NCI-H526 (cell line): ENCODE measurements around the gene FXR2.
"Not testable (repeated sequence)": the region's sequence is repeated elsewhere in the genome, so short reads cannot be mapped to it uniquely, and the experiment has no call there.

Experiments
- DNase-seq, 2 experiments: peaks; one replicate each; lab custom pipeline; 2025; lab: John Stamatoyannopoulos, UW

Gene FXR2

GRCh38 chr17:7629939-7630571, 15.4 kb upstream of the FXR2 start, which contains the start of gene SHBG:
Gene SHBG (plus strand): TSS chr17:7630135. CDS start chr17:7630173, 38 bp downstream.
- DNase-seq = no peak

- peak; percentile 43 to 84 for DNase-seq
Observed at GRCh38 chr17:7627250-7628121, 12.8 kb upstream of the FXR2 start, which contains the start of gene SAT2. Gene SAT2 (minus strand): TSS chr17:7627821. CDS start chr17:7627635, 186 bp downstream.

- DNase-seq = no peak
Observed at GRCh38 chr17:7626956-7627249, 12.2 kb upstream of the FXR2 start.

- no peak for DNase-seq
Observed at GRCh38 chr17:7626307-7626706, 11.6 kb upstream of the FXR2 start.

GRCh38 chr17:7625749-7626148, 11.1 kb upstream of the FXR2 start:
- DNase-seq = not testable (repeated sequence)

GRCh38 chr17:7623661-7624060, 9.0 kb upstream of the FXR2 start:
- no peak for DNase-seq

GRCh38 chr17:7620835-7621234, 6.1 kb upstream of the FXR2 start:
- no peak for DNase-seq

GRCh38 chr17:7618608-7619007, 3.9 kb upstream of the FXR2 start:
- no peak for DNase-seq

- no peak for DNase-seq
Observed at GRCh38 chr17:7615265-7615747, 609 bp upstream of the FXR2 start.

- no peak for DNase-seq
Observed at GRCh38 chr17:7613769-7614424, 800 bp downstream of the FXR2 start.

GRCh38 chr17:7612294-7612640, 2.4 kb downstream of the FXR2 start:
- DNase-seq = no peak

GRCh38 chr17:7611635-7612293, 2.9 kb downstream of the FXR2 start:
- no peak for DNase-seq

GRCh38 chr17:7610641-7611040, 4.1 kb downstream of the FXR2 start:
- DNase-seq = no peak

- DNase-seq = no peak
Observed at GRCh38 chr17:7606280-7606679, 8.4 kb downstream of the FXR2 start.

- DNase-seq = not testable (repeated sequence)
Observed at GRCh38 chr17:7597561-7597960, 17.1 kb downstream of the FXR2 start.

GRCh38 chr17:7593296-7593695, 21.4 kb downstream of the FXR2 start:
- DNase-seq = no peak

GRCh38 chr17:7592422-7593021, 22.2 kb downstream of the FXR2 start:
- DNase-seq = no peak

- DNase-seq = no peak
Observed at GRCh38 chr17:7591596-7591995, 23.1 kb downstream of the FXR2 start.

GRCh38 chr17:7590743-7591142, 24.0 kb downstream of the FXR2 start:
- DNase-seq = no peak

GRCh38 chr17:7589891-7590691, 24.6 kb downstream of the FXR2 start, which contains the start of gene SOX15:
Gene SOX15 (minus strand): TSS chr17:7590094. CDS start chr17:7589676, 418 bp downstream.
- peak in 1 of 2 experiments; percentile 35 for DNase-seq
